HEK293 (cell line): ENCODE data around the gene DNMBP.

Source experiments
- CTCF ChIA-PET: fragments of 350-600 bp; formaldehyde crosslinking; extraction: SDS; loops from one replicate; lab custom pipeline; 2021; ENCODE audit warnings: antibody characterized with exemption; lab: Yijun Ruan, JAX
- POLR2A ChIA-PET: fragments of 300-600 bp; formaldehyde crosslinking; extraction: SDS; loops from one replicate; lab custom pipeline; 2020; ENCODE audit warnings: antibody characterized with exemption, inconsistent platforms; lab: Yijun Ruan, JAX
- H3K27ac ChIP-seq: fragments of 200-500 bp; sonication (Bioruptor generic); 2 replicates; pipeline ENCODE4 v1.5.1; 2014; ENCODE audit warnings: low read depth, low read length, control low read depth, inconsistent platforms; ENCODE audit errors: extremely low read depth
- H3K36me3 ChIP-seq, 2 experiments: fragments of 200-500 bp in 1 of 2; sonication (Bioruptor generic) in 1 of 2; 1 replicate in 1 of 2; 2 replicates in 1 of 2; pipeline ENCODE4 v1.5.1; 2014 to 2017; ENCODE audit warnings: inconsistent platforms in 2 of 2, low read length in 2 of 2; ENCODE audit not compliant: control insufficient read depth in 2 of 2, insufficient read depth in 1 of 2
- H3K4me1 ChIP-seq: fragments of 200-500 bp; sonication (Bioruptor generic); 2 replicates; pipeline ENCODE4 v1.5.1; 2014; ENCODE audit warnings: mild to moderate bottlenecking, low read length, inconsistent platforms; ENCODE audit not compliant: control insufficient read depth, insufficient read depth
- H3K4me3 ChIP-seq: 2 replicates; pipeline ENCODE4 v1.5.1; 2011; ENCODE audit warnings: low read depth, mild to moderate bottlenecking, control low read depth, low read length, moderate library complexity
- H3K9me3 ChIP-seq: fragments of 200-500 bp; sonication (Bioruptor generic); 2 replicates; pipeline ENCODE4 v1.5.1; 2014; ENCODE audit warnings: low read depth, low read length, inconsistent platforms; ENCODE audit not compliant: control insufficient read depth, insufficient read depth
- KLF17 ChIP-seq: fragments of 450-650 bp; formaldehyde crosslinking; IDR thresholded peaks from 2 replicates; pipeline ENCODE4 v1.5.1; 2016; ENCODE audit warnings: missing biosample characterization, missing genetic modification characterization
- MEIS1 ChIP-seq: sonication (generic); formaldehyde crosslinking; IDR thresholded peaks from 2 replicates; pipeline ENCODE4 v1.8.1; 2022; ENCODE audit warnings: missing genetic modification reagents, mild to moderate bottlenecking, borderline replicate concordance
- OSR2 ChIP-seq: fragments of 450-650 bp; formaldehyde crosslinking; IDR thresholded peaks from 2 replicates; pipeline ENCODE4 v1.5.1; 2016; ENCODE audit warnings: missing biosample characterization, missing genetic modification characterization
- PRDM4 ChIP-seq: fragments of 450-650 bp; formaldehyde crosslinking; IDR thresholded peaks from 2 replicates; pipeline ENCODE4 v1.5.1; 2017; ENCODE audit warnings: missing biosample characterization, missing genetic modification characterization
- WT1 ChIP-seq: fragments of 450-650 bp; formaldehyde crosslinking; IDR thresholded peaks from 2 replicates; pipeline ENCODE4 v1.5.1; 2016; ENCODE audit warnings: missing biosample characterization, missing genetic modification characterization
- ZFP41 ChIP-seq: fragments of 450-650 bp; formaldehyde crosslinking; IDR thresholded peaks from 2 replicates; pipeline ENCODE4 v1.5.1; 2016; ENCODE audit warnings: missing biosample characterization, missing genetic modification characterization, borderline replicate concordance
- ZNF112 ChIP-seq: fragments of 450-650 bp; formaldehyde crosslinking; IDR thresholded peaks from 2 replicates; pipeline ENCODE4 v1.5.0; 2017; ENCODE audit warnings: missing biosample characterization, missing genetic modification characterization
- ZNF488 ChIP-seq: fragments of 450-650 bp; formaldehyde crosslinking; IDR thresholded peaks from 2 replicates; pipeline ENCODE4 v1.5.1; 2016; ENCODE audit warnings: missing biosample characterization, missing genetic modification characterization
- ZNF518A ChIP-seq: fragments of 450-650 bp; formaldehyde crosslinking; conservative IDR thresholded peaks from 2 replicates; pipeline ENCODE4 v1.5.1; 2016; ENCODE audit warnings: low read depth, missing biosample characterization, missing genetic modification characterization
- ZNF521 ChIP-seq: fragments of 450-650 bp; formaldehyde crosslinking; IDR thresholded peaks from 2 replicates; pipeline ENCODE4 v1.5.1; 2017; ENCODE audit warnings: missing biosample characterization, mild to moderate bottlenecking, missing genetic modification characterization
- ZNF544 ChIP-seq: fragments of 450-650 bp; formaldehyde crosslinking; IDR thresholded peaks from 2 replicates; pipeline ENCODE4 v1.5.0; 2017; ENCODE audit warnings: missing biosample characterization, missing genetic modification characterization
- ZNF549 ChIP-seq: fragments of 450-650 bp; IDR thresholded peaks from 2 replicates; pipeline ENCODE4 v1.5.1; 2018; ENCODE audit warnings: missing biosample characterization, missing genetic modification characterization, mild to moderate bottlenecking, inconsistent platforms, moderate library complexity
- ZNF701 ChIP-seq: fragments of 450-650 bp; formaldehyde crosslinking; IDR thresholded peaks from 2 replicates; pipeline ENCODE4 v1.5.1; 2016; ENCODE audit warnings: missing biosample characterization, missing genetic modification characterization

The DNMBP gene

GRCh38 chr10:100036850-100037249 lies 27.1 kb upstream of the DNMBP start:
- ChIA-PET CTCF (interaction anchor here (0.7 kb wide), 1 partner anchor 207 kb away, joined by 3 read pairs; no protein-coding TSS in a partner anchor), POLR2A (no interaction called here)
- H3K4me1 ChIP-seq = no peaks in the 10 kb centered on the region
- no peaks in the 10 kb centered on the region for H3K9me3 ChIP-seq
- no peak overlapping the region for H3K27ac ChIP-seq
- H3K36me3 ChIP-seq = no peaks in the 10 kb centered on the region
- no peak overlapping the region for H3K4me3 ChIP-seq
- TF ChIP-seq ZFP41 (tag by site-specific recombination) = no peak
- TF ChIP-seq MEIS1 (CRISPR knock-in tag) = no peak
- TF ChIP-seq, all 188 proteins: peak for 0

- ChIA-PET CTCF (interaction anchor here (1.2 kb wide), 1 partner anchor 25 kb away, joined by 9 read pairs; the partner anchor contains the start of gene DNMBP), POLR2A (no interaction called here)
- Histone ChIP-seq H3K27ac (no peak overlapping the region), H3K4me3 (no peak overlapping the region), H3K4me1 (no peaks in the 10 kb centered on the region), H3K36me3 (no peaks in the 10 kb centered on the region), H3K9me3 (no peaks in the 10 kb centered on the region)
- TF ChIP-seq PRDM4 (tag by site-specific recombination) (no peak), ZNF549 (tag by site-specific recombination) (no peak), KLF17 (tag by site-specific recombination) (no peak), ZNF488 (no peak), WT1 (no peak), ZNF544 (tag by site-specific recombination) (no peak), ZNF521 (tag by site-specific recombination) (no peak), ZNF701 (tag by site-specific recombination) (no peak), ZNF112 (tag by site-specific recombination) (no peak)
Measured at GRCh38 chr10:100033766-100034418, 24.1 kb upstream of the DNMBP start.

- no peaks in the 10 kb centered on the region; the same call in 1 of the 2 replicates for H3K9me3 ChIP-seq
- TF ChIP-seq ZNF518A (tag by site-specific recombination) (no peak), OSR2 (tag by site-specific recombination) (no peak)
- no peaks in the 10 kb centered on the region for H3K36me3 ChIP-seq
- H3K4me1 ChIP-seq = no peaks in the 10 kb centered on the region
- H3K27ac ChIP-seq = no peak overlapping the region
- CTCF ChIA-PET = no interaction called here
- no peak overlapping the region for H3K4me3 ChIP-seq
- POLR2A ChIA-PET = no interaction called here
Measured at GRCh38 chr10:100027416-100027815, 17.7 kb upstream of the DNMBP start.
